Dermis microvascular lymphatic vessel endothelial cell (primary cell): Measurements from ENCODE around the gene ABCG8. TPM values are rescaled to one million over a fixed set of nuclear protein-coding genes. Genes with fewer than 3 reads are reported as not detected.
"Not testable (repeated sequence)": the region's sequence is repeated elsewhere in the genome, so short reads cannot be mapped to it uniquely, and the experiment has no call there.

Source experiments
- DNase-seq, 2 donors: peaks; one replicate each; pipeline versions ENCODE4 v3.0.0 to v3.0.0-alpha.2; 2010; ENCODE audit warnings: low read depth in 2 of 2
- total RNA-seq: library from RNA; depleted of rRNA; stranded (reverse); fragments of >200 nt; gene quantifications from 2 replicates; pipeline ENCODE4 v1.2.1, GENCODE V29; 2014

ABCG8 gene
- total RNA-seq, 1 donor from 2014 or later, result not detected

DNA sequence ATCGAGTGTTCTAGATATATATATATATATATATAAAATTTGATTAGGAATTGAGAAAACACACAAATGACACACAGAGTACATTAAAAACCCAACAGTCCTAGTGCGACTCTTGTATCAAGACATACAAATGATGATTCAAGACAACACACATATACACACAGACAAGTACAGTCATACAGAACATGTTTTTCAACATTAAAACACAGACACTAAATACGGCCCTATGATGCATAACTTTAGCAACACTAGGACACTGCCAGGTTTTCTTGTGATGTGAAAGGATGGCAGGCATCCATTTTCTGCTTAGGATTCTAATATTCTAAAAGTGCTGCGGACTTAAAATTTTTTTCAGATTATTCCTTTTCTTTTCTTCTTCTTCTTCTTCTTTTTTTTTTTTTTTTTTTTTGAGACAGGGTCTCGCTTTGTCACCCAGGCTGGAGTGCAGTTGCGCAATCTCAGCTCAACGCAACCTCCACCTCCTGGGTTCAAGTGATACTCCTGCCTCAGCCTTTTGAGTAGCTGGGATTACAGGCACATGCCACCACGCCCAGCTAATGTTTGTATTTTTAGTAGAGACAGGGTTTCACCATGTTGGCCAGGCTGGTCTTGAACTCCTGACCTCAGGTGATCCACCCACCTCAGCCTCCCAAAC lies 72.5 kb downstream of the ABCG8 start:
- not testable (repeated sequence) for DNase-seq

DNA sequence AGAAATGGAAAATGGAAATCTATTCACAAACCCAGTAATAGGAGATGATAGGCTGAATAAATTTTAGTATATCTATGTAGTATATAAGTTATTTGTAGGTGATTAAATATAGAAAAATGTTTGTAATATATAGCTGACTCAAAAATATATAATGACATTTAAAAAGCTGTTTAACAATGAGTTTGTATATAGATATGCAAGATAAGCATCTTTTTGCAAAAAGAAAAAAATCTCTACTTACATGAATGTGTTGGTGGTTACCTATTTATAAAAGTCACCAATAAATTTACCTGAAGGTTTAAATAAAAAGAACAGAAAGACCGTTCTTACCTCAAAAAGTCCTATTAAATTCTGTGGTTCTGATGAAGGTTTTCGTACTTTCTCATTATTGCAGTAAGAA lies 85.7 kb downstream of the ABCG8 start:
- DNase-seq, result no peak

DNA sequence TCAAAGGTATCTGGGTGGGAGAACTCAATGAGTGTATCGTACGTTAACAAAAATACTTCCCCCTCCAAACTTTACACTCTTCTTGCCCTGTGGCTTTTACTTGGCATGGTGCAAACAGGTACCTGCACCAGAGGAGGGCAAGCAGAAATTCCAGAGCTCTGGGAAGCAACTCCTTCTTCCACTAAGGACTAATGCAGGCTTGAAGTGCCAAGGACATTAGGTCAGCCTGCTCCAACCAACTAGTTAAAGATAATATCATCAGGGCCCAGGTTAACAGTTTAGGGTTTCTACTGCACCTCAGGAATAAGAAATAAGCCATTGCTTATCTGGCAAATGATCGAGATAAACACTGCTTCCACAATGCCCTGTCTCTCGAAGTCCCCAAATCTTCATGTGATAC lies 86.7 kb downstream of the ABCG8 start:
- no peak for DNase-seq

DNA sequence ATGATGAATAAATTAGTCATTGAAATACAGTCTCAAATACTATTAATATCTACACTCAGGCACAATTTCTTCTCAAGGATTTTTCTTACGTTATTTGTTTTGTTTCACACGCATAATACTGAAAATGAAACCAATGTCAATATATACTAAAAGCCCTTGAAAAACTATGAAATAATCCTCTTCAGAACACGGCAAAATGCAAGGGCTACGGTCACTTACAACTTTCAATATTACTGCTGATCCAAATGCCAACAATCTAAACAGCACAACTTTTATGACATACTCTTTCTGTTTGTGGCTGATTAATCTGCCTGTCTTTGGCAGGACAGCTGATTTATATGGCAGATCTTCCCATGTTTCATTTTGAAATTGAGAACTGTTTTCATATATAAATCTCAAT lies 88.7 kb downstream of the ABCG8 start:
- no peak for DNase-seq

DNA sequence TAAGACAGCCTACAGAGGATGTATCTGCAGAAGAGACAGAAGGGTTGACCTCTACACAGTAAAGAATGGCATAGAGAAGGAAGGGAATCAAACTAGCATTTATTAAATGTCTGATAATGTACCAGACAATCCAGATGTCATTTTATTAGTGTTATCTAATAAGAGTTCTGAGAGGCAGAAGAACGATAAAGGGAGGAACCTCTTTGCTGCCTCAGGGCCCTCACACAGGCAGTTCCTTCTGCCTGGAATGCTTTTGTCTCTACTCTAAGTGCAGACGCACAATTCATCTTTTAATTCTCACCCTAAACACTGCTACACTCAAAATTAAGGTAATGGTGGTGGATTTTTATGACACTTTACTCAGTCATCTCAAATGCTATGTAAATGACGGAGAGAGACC lies 92.5 kb downstream of the ABCG8 start:
- no peak for DNase-seq

Other genes starting within 250 kb of the ABCG8 start
- 17.8 and 18.6 TPM in 2 replicates for gene THADA, start 242.9 kb upstream of the ABCG8 start, total RNA-seq
- under 0.01 and 0.13 TPM in 2 replicates for gene PLEKHH2, start 201.7 kb upstream of the ABCG8 start, total RNA-seq
- 0.13 TPM in 1 of 2 replicates, not detected in the other for gene C1GALT1C1L, start 162.5 kb upstream of the ABCG8 start, total RNA-seq
- gene DYNC2LI1, start 64.9 kb upstream of the ABCG8 start, total RNA-seq, result 6.3 and 6.9 TPM in 2 replicates
- not detected in 2 replicates for gene ABCG5, start 132 bp upstream of the ABCG8 start, total RNA-seq
- 47.2 and 61.1 TPM in 2 replicates for gene LRPPRC, start 157.0 kb downstream of the ABCG8 start, total RNA-seq